ENCODE data around the gene ADCY1.

DNA sequence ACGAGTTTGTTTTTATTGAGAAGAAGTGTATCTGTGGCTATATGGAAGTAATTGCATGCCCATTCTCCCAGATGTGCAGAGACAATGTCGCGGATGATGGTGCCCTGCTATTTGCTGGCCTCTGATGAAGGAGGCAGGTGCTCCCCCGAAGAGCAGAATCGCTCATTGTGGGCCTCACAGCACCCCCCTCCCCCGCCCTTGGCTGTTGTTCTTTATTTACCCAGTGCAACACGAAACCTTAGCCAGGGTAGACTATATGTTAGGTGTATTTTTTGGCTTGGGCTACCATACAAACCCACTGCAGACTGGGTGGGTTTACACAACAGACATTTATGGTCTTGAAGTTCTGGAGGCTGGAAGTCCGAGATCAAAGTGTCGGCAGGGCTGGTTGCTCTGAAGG, 3.4 kb upstream of the ADCY1 start:
- TF ChIP-seq, protein P1, sequence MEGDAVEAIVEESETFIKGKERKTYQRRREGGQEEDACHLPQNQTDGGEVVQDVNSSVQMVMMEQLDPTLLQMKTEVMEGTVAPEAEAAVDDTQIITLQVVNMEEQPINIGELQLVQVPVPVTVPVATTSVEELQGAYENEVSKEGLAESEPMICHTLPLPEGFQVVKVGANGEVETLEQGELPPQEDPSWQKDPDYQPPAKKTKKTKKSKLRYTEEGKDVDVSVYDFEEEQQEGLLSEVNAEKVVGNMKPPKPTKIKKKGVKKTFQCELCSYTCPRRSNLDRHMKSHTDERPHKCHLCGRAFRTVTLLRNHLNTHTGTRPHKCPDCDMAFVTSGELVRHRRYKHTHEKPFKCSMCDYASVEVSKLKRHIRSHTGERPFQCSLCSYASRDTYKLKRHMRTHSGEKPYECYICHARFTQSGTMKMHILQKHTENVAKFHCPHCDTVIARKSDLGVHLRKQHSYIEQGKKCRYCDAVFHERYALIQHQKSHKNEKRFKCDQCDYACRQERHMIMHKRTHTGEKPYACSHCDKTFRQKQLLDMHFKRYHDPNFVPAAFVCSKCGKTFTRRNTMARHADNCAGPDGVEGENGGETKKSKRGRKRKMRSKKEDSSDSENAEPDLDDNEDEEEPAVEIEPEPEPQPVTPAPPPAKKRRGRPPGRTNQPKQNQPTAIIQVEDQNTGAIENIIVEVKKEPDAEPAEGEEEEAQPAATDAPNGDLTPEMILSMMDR (IDR thresholded peaks at IDR 0.05): no peak
- TF ChIP-seq EP300 (IDR thresholded peaks at IDR 0.05): no peak
- no peak for TF ChIP-seq POLR2A (IDR thresholded peaks at IDR 0.05)
